Stimulated activated memory B cell treated with anti-CD40 and anti-IgM and Interleukin-4, amounts not matched to agents 10 μg/mL and 1 μg/mL and 100 μg/mL, for 72 hours (primary cell): Measurements from ENCODE around the gene PGBD5.
"Not testable (repeated sequence)": the region's sequence is repeated elsewhere in the genome, so short reads cannot be mapped to it uniquely, and the experiment has no call there.

ENCODE experiments used
- ATAC-seq: fragments of 150-1000 bp; cut with Tn5 transposase; 2 replicates; pipeline ENCODE4 v1.10.0; 2021
- H3K27ac Mint-ChIP-seq: one replicate; pipeline ENCODE4 v1.8.0; 2022; ENCODE audit warnings: mild to moderate bottlenecking, mixed read lengths
- H3K27me3 Mint-ChIP-seq: one replicate; pipeline ENCODE4 v1.8.0; 2022; ENCODE audit warnings: mixed read lengths
- H3K36me3 Mint-ChIP-seq: one replicate; pipeline ENCODE4 v1.8.0; 2022; ENCODE audit warnings: mixed read lengths
- H3K4me1 Mint-ChIP-seq: one replicate; pipeline ENCODE4 v1.8.0; 2022; ENCODE audit warnings: mixed read lengths
- H3K4me3 Mint-ChIP-seq: one replicate; pipeline ENCODE4 v1.8.0; 2022; ENCODE audit warnings: mild to moderate bottlenecking, moderate library complexity, mixed read lengths
- H3K9me3 Mint-ChIP-seq: one replicate; pipeline ENCODE4 v1.8.0; 2022; ENCODE audit warnings: mixed read lengths

PGBD5 gene

DNA sequence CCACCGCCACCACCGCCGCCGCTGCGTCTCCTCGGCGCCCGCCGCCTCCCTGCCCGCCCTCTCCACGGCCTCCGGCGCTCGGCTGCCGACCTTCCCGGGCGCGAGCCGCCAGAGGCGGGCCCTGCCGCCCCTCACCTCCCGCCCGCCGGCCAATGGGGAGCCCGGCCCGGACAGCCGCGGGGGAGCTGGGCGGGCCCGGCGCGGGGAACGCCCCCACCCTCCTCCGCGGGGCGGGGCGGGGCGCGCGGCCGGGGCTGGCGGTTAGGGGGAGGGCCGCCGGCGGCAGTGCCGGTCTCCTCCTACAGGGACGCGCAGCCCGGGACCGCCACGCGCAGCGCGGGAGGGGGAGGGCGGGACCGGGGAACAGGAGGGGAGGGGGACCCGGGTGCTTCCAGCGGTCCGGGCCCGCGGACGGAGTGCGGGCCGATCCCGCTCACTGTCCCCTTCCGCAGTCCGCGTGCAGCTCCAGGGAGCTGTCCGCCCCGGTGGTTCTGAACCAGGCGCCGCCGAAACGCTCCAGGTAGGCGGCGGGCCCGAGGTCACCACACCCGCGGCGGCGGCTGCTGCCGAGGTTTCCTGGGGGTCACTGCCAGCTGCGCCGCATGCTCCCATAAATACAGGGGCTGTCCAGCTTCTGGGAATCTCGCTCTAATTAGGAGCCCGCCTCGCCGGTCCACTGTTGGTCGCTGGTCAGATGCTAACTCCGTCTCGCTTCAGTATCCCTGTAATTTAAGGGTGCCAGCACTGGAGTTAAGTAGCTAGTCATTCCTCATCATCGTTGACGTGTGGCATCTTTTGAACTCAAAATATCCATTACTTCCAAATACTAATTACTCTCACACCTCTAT lies at the start of gene PGBD5:
PGBD5 (minus strand) TSS at position 87 of the 848 bp plus-strand sequence. CDS start 404 bp downstream, outside the sequence.
- H3K36me3 Mint-ChIP-seq = peaks cover 6% of the 10 kb centered on the region
- peaks cover 51% of the 10 kb centered on the region for H3K27me3 Mint-ChIP-seq
- H3K27ac Mint-ChIP-seq = no peak within 1 kb of the TSS
- peaks cover 21% of the 10 kb centered on the region for H3K4me1 Mint-ChIP-seq
- peak; percentile 86 for ATAC-seq
- H3K9me3 Mint-ChIP-seq = peaks cover 4% of the 10 kb centered on the region
- H3K4me3 Mint-ChIP-seq = peak within 1 kb of the TSS; percentile 71

GRCh38 chr1:230474924-230475323 lies 48.8 kb upstream of the PGBD5 start:
- Mint-ChIP-seq H3K9me3 (peaks cover 14% of the 10 kb centered on the region), H3K27me3 (peaks cover 64% of the 10 kb centered on the region)
- not testable (repeated sequence) for H3K27ac Mint-ChIP-seq, H3K4me3 Mint-ChIP-seq, H3K36me3 Mint-ChIP-seq, ATAC-seq, H3K4me1 Mint-ChIP-seq

GRCh38 chr1:230470750-230471149 lies 44.6 kb upstream of the PGBD5 start:
- H3K36me3 Mint-ChIP-seq, ATAC-seq, H3K4me3 Mint-ChIP-seq, H3K27ac Mint-ChIP-seq, H3K4me1 Mint-ChIP-seq: not testable (repeated sequence)
- Mint-ChIP-seq H3K9me3 (peaks cover 14% of the 10 kb centered on the region), H3K27me3 (peaks cover 35% of the 10 kb centered on the region)

- peaks cover 6% of the 10 kb centered on the region for H3K36me3 Mint-ChIP-seq
- peaks cover 11% of the 10 kb centered on the region for H3K9me3 Mint-ChIP-seq
- H3K4me1 Mint-ChIP-seq = no peaks in the 10 kb centered on the region
- H3K4me3 Mint-ChIP-seq = no peak overlapping the region
- no peak overlapping the region for H3K27ac Mint-ChIP-seq
- no peak for ATAC-seq
- H3K27me3 Mint-ChIP-seq = peaks cover 22% of the 10 kb centered on the region
Observed at GRCh38 chr1:230469271-230469670, 43.1 kb upstream of the PGBD5 start.

- Mint-ChIP-seq H3K27me3 (peaks cover 10% of the 10 kb centered on the region), H3K4me3 (no peak overlapping the region), H3K9me3 (peaks cover 6% of the 10 kb centered on the region), H3K4me1 (no peaks in the 10 kb centered on the region), H3K27ac (no peak overlapping the region), H3K36me3 (peaks cover 6% of the 10 kb centered on the region)
- no peak for ATAC-seq
Observed at GRCh38 chr1:230465691-230466090, 39.6 kb upstream of the PGBD5 start.

- no peaks in the 10 kb centered on the region for H3K4me1 Mint-ChIP-seq
- H3K27me3 Mint-ChIP-seq = peaks cover 19% of the 10 kb centered on the region
- H3K36me3 Mint-ChIP-seq = peaks cover 6% of the 10 kb centered on the region
- ATAC-seq = no peak
- H3K27ac Mint-ChIP-seq = no peak overlapping the region
- no peak overlapping the region for H3K4me3 Mint-ChIP-seq
- H3K9me3 Mint-ChIP-seq = peaks cover 4% of the 10 kb centered on the region
Observed at GRCh38 chr1:230464671-230465070, 38.5 kb upstream of the PGBD5 start.

DNA sequence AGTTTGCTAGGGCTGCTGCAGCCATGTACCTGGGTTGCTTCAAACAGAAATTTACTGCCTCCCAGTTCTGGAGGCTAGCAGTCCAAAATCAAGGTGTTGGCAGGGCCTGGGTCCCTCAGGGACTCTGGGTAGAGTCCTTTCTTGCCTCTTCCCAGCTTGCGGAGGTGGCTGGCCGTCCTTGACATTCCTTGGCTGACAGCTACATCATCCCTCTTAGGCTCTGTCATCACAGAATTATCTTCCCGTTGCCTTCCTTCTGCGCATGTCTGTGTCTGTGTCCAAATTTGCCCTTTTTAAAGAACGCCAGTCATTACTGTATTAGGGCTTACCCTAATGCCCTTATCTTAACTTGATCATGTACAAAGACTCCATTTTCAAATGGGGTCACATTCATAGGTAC lies 37.6 kb upstream of the PGBD5 start:
- no peak for ATAC-seq
- H3K27me3 Mint-ChIP-seq = peaks cover 19% of the 10 kb centered on the region
- no peaks in the 10 kb centered on the region for H3K36me3 Mint-ChIP-seq
- H3K27ac Mint-ChIP-seq = no peak overlapping the region
- H3K4me3 Mint-ChIP-seq = no peak overlapping the region
- H3K4me1 Mint-ChIP-seq = peaks cover 3% of the 10 kb centered on the region
- H3K9me3 Mint-ChIP-seq = no peaks in the 10 kb centered on the region

DNA sequence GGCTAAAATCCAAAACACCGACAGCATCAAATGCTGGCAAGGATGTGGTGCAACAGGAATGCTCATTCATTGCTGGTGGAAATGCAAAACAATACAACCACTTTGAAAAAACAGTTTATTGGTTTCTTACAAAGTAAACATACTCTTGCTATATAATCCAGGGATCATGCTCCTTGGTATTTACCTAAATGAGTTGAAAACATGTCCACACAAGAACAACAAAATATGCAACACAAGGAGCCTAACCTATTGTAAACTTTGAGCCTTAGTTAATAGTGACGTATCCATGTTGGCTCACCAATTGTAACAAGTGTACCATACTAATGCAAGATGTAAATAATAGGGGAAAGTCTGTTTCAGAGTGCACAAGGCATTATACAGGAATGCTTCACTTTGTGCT lies 37.2 kb upstream of the PGBD5 start:
- no peak overlapping the region for H3K4me3 Mint-ChIP-seq
- no peaks in the 10 kb centered on the region for H3K36me3 Mint-ChIP-seq
- H3K27ac Mint-ChIP-seq = no peak overlapping the region
- peaks cover 19% of the 10 kb centered on the region for H3K27me3 Mint-ChIP-seq
- H3K9me3 Mint-ChIP-seq = no peaks in the 10 kb centered on the region
- peaks cover 6% of the 10 kb centered on the region for H3K4me1 Mint-ChIP-seq
- ATAC-seq = no peak

GRCh38 chr1:230459465-230459864 lies 33.3 kb upstream of the PGBD5 start:
- Mint-ChIP-seq H3K27me3 (peaks cover 38% of the 10 kb centered on the region), H3K9me3 (no peaks in the 10 kb centered on the region), H3K36me3 (no peaks in the 10 kb centered on the region), H3K4me1 (peaks cover 6% of the 10 kb centered on the region), H3K4me3 (no peak overlapping the region), H3K27ac (no peak overlapping the region)
- ATAC-seq = no peak

DNA sequence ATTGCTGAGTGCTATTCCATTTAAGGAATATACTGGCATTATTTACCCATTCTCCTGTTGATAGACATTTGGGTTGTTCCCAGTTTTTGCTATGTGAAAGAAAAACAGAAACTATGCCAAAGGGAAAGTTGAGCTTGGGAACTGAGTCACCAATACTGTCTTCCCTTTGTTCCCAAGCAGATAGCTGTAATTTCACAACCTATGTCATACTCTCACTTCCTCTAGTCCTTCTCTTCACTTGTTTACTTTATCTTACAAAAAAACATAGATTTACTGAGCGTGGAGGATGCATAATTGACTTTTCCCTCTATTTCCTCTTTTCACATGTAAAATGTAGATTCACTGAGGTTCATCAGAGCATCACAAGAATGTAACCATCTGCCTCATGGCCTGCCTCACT lies 32.4 kb upstream of the PGBD5 start:
- peaks cover 6% of the 10 kb centered on the region for H3K4me1 Mint-ChIP-seq
- no peak for ATAC-seq

GRCh38 chr1:230456478-230456877 lies 30.3 kb upstream of the PGBD5 start:
- Mint-ChIP-seq H3K4me1 (peaks cover 6% of the 10 kb centered on the region), H3K36me3 (no peaks in the 10 kb centered on the region), H3K27ac (no peak overlapping the region), H3K9me3 (no peaks in the 10 kb centered on the region), H3K4me3 (no peak overlapping the region), H3K27me3 (peaks cover 35% of the 10 kb centered on the region)
- no peak for ATAC-seq

More for the DNA sequence above, 32.4 kb upstream of the PGBD5 start:
- H3K9me3 Mint-ChIP-seq = no peaks in the 10 kb centered on the region
- no peak overlapping the region for H3K27ac Mint-ChIP-seq
- H3K27me3 Mint-ChIP-seq = peaks cover 38% of the 10 kb centered on the region
- H3K36me3 Mint-ChIP-seq = no peaks in the 10 kb centered on the region
- H3K4me3 Mint-ChIP-seq = no peak overlapping the region

GRCh38 chr1:230455291-230455690 lies 29.2 kb upstream of the PGBD5 start:
- peaks cover 24% of the 10 kb centered on the region for H3K27me3 Mint-ChIP-seq
- no peaks in the 10 kb centered on the region for H3K9me3 Mint-ChIP-seq
- H3K4me1 Mint-ChIP-seq = peaks cover 6% of the 10 kb centered on the region
- no peak for ATAC-seq
- H3K36me3 Mint-ChIP-seq = no peaks in the 10 kb centered on the region
- no peak overlapping the region for H3K4me3 Mint-ChIP-seq
- no peak overlapping the region for H3K27ac Mint-ChIP-seq

DNA sequence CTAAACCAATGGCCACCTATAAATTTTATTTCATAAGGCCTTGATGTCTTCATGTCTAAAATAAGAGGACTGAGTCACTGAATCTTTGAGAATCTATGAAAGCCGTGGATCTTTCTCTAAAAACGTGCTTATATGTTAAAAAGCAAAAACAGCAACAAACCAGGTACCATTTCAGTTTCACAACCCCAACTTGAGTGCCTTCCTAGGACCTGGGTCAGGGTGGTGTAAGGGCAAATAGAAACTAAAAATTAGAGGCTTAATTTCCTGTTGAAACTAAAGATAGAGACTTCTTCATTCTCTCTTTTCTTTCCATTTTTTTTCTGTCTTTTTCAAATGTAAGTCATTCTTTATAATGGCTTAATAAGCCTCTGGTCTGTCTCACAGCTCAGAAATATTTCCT lies 27.2 kb upstream of the PGBD5 start:
- Mint-ChIP-seq H3K4me1 (no peaks in the 10 kb centered on the region), H3K27me3 (peaks cover 19% of the 10 kb centered on the region), H3K4me3 (no peak overlapping the region), H3K27ac (no peak overlapping the region), H3K9me3 (no peaks in the 10 kb centered on the region), H3K36me3 (no peaks in the 10 kb centered on the region)
- ATAC-seq = no peak

DNA sequence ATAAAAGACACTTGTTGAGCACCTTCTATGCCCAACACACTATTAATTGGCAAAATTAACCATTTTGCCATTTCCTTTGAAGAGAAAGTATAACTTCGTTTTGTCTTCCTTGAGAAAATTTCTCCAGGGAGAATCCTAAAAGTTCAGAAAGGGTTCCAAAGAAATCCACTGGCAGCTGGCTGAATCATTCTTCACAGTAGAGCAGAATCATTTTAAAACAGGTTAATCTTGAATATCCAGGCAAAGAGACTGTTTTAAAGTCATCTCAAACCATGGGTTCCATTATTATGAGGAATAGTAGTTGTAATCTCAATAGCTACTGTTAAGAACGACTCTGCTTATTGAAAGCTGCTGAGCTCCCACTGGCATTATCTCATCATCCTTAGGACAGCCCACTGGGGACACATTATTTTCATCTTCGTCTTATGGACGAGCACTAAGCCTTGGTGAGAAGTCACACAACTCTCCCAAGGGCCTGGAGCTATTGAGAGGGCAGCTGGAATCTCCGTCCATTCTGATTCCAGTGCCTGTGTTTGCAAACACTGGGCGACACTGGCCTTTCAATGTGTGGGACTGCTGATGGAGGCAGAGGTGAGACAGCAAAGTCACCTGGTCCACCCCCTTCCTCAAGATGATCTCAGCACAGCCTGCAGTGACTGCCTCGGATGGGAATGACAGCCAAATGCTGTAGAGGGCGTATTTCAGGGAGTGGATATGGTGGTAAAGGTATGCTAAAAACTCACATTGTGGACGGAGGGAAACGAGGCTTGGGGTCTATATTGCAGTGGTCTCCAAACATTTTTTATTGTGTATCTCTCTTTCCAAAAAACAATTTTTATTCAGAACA lies 15.3 kb upstream of the PGBD5 start:
- H3K9me3 Mint-ChIP-seq = peaks cover 6% of the 10 kb centered on the region
- no peak for ATAC-seq
- no peaks in the 10 kb centered on the region for H3K36me3 Mint-ChIP-seq

GRCh38 chr1:230435108-230435507 lies 9.0 kb upstream of the PGBD5 start:
- ATAC-seq = no peak

More for the DNA sequence above, 15.3 kb upstream of the PGBD5 start:
- Mint-ChIP-seq H3K27ac (no peak overlapping the region), H3K27me3 (peaks cover 37% of the 10 kb centered on the region), H3K4me3 (no peak overlapping the region), H3K4me1 (no peaks in the 10 kb centered on the region)

More at GRCh38 chr1:230435108-230435507, 9.0 kb upstream of the PGBD5 start:
- Mint-ChIP-seq H3K27ac (no peak overlapping the region), H3K4me1 (no peaks in the 10 kb centered on the region), H3K9me3 (peaks cover 4% of the 10 kb centered on the region), H3K36me3 (no peaks in the 10 kb centered on the region), H3K4me3 (no peak overlapping the region), H3K27me3 (peaks cover 9% of the 10 kb centered on the region)
